Activated T-helper 1 cell treated with anti-CD3 and anti-CD28 coated beads, Interleukin-2, amount 50 U/mL, for 16 hours (primary cell): ENCODE data around the gene CLIC3.

Experiments
- DNase-seq, 2 donors: peaks; one replicate each; pipeline ENCODE4 v3.0.0-alpha.2; 2020; ENCODE audit warnings: low read depth in 1 of 2, low spot score in 1 of 2

Gene CLIC3

DNA sequence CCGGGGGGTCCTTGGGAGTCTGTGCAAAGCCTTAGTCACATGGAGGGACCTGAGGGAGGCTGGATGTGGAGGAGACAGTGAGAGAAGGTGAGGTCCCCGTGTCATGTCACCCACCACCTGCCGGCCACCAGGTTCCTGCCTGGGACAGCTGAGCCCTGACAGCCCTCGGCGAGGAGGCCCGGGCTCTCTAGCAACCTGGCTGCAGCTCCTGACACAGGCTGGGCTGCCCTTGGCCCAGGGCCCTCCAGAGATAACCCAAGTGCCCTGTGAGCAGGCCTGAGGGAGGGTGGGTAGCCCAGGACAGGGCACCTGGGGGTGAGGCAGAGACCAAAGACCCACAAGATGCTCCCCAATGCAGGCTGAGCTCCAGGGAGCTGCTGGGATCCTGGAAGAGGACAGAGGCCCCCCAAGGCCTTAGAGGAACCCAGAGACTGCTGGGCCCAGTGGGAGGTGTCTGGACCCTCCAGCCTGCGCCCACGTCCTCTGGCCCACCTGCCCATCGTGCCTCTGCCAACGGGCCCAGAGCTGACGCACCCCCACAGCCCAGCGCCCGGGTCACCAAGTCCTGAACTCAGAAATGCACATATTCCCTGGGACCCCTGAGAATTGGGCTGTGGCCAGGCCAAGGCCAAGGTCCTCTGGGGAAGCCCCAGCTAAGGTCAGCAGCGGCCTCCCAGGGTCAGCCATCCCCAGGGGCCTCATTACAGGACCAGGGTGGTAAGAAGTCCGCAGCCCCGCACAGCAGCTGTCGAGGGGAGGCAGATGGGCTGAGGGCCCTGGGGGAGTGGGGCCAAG, 27.8 kb downstream of the CLIC3 start:
- no peak for DNase-seq

- DNase-seq = no peak
Observed at GRCh38 chr9:136965771-136966484, 30.4 kb downstream of the CLIC3 start.

DNA sequence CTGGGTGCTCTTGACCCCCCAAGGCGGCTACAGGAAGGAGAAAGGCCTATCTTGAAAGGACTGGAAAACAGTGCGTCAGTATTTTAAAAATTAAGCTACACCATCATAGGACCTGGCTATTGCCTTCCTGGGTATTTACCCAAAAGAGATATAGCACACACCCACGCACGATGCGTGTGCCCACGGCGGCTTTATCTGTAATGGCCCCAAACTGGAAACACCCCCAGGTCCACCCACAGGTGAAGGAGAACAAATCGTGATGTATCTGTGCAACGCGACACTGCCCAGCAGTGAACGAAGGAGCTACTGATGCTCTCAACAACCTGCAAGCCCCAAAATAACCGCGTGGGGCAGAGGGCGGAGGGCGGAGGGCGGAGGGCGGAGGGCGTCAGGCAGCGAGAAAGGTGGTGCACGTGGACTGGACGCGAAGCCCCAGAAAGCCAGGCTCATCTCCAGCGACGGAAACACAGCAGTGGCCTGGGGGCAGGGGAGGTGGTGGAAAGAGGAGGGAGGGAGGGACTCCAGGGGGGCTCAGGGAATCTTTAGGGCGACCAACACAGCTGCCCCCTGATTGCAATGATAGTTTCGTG, 31.4 kb downstream of the CLIC3 start:
- DNase-seq = no peak

- DNase-seq = no peak
Observed at GRCh38 chr9:136964171-136964689, 32.1 kb downstream of the CLIC3 start.

- DNase-seq = no peak
Observed at GRCh38 chr9:136963751-136964150, 32.6 kb downstream of the CLIC3 start.

GRCh38 chr9:136963341-136963740, 33.0 kb downstream of the CLIC3 start:
- DNase-seq = no peak

DNA sequence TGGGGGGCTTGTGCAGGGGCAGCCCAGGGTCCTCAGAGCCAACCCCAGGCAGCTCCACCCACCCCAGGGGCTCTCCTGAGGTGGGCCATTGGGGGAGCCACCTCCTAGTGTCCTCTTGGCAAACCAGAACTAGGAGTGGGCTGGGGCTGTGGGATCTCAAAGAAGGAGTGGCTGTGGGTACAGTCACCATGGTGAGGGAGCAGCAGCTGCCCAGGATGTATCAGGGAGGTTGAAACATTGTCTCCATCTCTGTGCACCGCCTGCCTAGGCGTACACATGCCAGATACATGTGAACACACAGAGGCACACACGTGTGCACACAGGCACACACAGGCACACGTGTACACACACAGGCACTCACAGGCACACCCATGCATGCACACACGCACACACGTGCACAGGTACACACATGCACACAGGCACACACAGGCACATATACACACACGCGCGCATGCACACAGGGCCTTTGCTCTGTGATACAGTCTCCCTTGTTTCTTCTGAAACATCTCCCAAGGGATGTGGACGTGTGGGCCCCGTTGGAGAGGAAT, 33.6 kb downstream of the CLIC3 start:
- DNase-seq = no peak

- no peak for DNase-seq
Observed at GRCh38 chr9:136962163-136962562, 34.2 kb downstream of the CLIC3 start.

- no peak for DNase-seq
Observed at GRCh38 chr9:136961279-136962065, 34.9 kb downstream of the CLIC3 start.

DNA sequence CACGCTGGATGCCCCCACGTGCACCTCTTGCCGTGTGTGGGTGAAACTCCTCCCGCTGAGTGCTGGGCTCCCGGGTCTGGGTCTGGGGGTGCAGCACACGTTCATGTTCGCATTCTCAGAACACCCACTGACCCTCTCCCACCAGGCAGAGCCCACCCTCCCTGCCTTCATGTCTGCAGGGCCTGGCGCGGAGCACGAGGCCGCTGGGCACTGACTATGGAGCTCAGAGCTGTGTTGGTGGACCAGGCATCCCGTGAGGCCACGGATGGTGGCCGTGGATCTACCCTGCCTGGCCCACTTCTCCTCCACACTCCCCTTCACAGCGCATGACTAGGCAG, 35.5 kb downstream of the CLIC3 start:
- DNase-seq = no peak

- no peak for DNase-seq
Observed at GRCh38 chr9:136960212-136960937, 36.0 kb downstream of the CLIC3 start.

DNA sequence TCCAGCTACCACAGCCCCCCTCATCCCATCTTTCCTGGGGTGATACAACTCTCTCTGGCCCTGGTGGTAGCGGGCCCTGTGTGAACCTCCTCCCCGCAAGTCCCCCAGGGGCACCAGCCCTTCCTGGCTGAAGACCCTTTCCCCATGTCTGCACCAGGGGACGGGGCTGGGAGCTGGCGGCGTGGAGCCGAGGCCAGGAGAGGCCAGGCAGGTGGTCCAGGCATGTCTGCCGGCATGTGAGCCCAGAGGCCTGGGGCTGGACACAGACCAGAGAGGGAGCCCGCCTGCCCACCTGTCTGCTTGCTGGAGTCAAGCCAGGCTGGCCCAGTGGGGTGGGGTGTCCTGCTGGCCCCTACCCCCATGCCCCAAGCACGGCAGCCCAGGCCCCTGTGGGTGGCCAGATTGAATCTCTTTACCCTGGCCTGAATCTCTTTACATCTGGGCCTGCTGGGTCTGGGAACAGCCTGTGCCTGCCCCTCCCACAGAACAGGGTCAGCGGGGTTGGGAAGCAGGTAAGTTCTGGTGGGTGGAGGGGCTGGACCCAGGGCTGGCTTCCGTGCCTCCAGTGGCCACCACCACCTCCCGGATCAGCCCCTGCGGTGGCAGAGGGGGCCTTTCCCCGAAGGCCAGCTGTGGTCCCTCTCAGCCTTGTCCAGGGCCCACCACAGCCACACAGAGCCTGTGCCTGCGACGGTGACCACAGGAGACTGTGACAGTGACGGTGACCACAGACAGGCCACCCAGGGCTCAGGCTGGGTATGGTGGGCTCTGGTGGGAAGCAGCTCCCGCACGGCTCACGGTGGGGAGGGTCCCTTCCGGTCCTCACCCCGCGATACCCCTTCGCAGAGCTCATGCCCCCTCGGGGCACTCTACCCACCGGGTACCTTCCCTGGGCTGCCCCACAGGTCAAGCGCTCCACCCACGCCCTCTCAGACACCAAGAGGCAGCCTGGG, 37.2 kb downstream of the CLIC3 start:
- DNase-seq = no peak

DNA sequence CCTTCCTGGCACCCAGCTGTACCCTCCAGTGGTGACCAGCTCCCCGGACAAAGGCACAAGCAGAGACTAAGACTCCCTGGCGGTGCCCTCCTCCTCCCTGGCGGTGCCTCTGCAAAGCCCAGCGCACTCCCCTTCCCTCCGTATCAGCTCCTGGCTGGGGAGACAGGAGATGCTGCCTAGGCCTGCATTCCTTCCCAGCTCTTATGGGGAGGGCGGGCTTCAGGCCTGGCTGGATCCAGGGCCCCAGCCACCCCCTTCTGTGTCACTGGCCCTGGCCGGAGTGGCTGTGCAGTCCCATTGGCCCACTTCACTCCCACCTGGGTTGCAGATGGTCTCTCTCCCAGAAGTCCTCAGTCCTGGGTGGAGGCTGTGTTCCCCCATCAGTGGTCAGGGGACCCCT, 37.9 kb downstream of the CLIC3 start:
- DNase-seq = no peak

- no peak for DNase-seq
Observed at GRCh38 chr9:136957901-136958300, 38.5 kb downstream of the CLIC3 start.

DNA sequence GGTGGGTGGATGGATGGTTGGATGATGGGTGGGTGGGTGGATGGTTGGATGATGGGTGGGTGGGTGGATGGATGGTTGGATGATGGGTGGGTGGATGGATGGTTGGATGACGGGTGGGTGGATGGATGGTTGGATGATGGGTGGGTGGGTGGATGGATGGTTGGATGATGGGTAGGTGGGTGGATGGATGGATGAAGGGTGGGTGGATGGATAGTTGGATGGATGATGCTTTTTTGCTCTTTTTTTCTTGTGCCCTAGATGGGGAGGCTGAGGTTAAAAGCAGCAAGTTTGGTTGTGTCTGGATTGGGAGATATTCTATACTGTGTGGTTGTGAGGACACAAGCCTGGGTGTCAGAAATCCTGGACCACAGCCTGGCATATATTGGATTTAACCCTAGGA, 38.9 kb downstream of the CLIC3 start:
- DNase-seq = no peak

- no peak for DNase-seq
Observed at GRCh38 chr9:136956604-136957003, 39.8 kb downstream of the CLIC3 start.

DNA sequence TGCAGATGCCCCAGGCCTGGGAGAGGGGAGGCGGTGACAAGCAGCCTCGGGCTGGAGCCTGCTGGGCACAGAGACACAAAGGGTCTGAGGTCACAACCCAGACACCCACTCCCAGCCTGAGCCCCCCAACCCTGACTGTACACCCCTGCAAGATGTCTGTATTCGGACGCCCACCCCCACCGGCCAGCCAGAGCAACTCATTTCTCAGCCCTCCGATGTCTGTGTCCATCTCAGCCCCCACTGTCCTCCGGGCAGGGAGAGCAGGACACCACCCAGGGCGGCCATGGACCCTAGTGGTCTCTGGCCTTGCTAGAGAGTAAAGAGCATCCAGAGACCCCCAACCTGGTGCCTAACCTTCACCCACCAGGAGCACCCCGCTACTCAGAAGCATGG, 40.4 kb downstream of the CLIC3 start:
- DNase-seq = no peak

GRCh38 chr9:136955202-136955942, 41.0 kb downstream of the CLIC3 start:
- no peak for DNase-seq
